ENCODE data around the gene ADGRB3.
"Not testable (repeated sequence)": the region's sequence is repeated elsewhere in the genome, so short reads cannot be mapped to it uniquely, and the experiment has no call there.

The ADGRB3 gene

DNA sequence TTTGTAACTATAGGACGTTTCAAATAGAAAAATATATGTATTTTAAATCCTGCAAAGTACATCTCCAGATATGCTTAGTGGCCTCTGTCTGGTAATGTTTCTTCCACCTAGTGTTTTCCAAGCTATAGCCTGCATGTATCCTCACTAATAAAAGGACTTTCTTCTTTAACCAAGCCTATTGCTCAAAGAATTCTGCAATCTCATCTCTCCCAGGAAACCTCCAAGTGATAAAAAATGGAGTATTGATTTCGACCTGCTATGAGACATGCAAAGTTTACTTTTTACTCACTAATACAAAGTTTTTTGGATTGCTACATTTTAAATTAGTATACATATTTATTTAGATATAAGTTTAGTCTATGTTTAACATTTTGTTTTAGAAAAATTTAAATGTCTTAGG lies 23.3 kb downstream of the ADGRB3 start:
- Histone ChIP-seq H3K9me3 (no peaks in the 10 kb centered on the region), H3K27me3 (no peaks in the 10 kb centered on the region), H3K4me1 (ENCODE audit: control insufficient read depth in 1 of 2, insufficient read depth in 1 of 2, low read depth in 1 of 2, low read length in 1 of 2) (no peaks in the 10 kb centered on the region), H3K27ac (no peak overlapping the region), H3K4me3 (ENCODE audit: low read depth in 1 of 2, low read length in 1 of 2) (no peak overlapping the region), H3K36me3 (no peaks in the 10 kb centered on the region)
- TF ChIP-seq CTCF (IDR thresholded peaks at IDR 0.05): no peak

DNA sequence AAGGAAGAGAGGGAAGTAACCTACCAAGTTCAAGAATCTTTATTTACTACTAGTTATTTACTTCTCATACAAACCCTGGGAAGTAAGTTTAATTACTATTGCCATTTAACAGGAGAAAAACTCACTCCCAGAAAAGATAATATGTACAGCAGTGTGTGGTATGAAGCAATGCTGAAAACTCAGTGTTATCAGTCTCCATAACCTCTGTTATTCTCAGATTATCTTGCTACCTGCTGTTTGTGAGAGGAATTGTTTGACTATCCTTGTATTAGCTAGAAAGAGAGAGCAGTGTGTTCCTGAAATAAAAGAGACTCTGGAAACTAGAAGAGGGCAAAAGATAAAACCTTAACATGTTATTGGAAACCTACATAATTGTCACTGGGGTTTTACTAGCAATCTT lies 38.2 kb downstream of the ADGRB3 start:
- H3K9me3 ChIP-seq: no peaks in the 10 kb centered on the region
- no peak overlapping the region for H3K27ac ChIP-seq
- TF ChIP-seq CTCF (IDR thresholded peaks at IDR 0.05): no peak
- no peaks in the 10 kb centered on the region for H3K36me3 ChIP-seq
- no peaks in the 10 kb centered on the region for H3K27me3 ChIP-seq
- H3K4me3 ChIP-seq (ENCODE audit: low read depth in 1 of 2, low read length in 1 of 2): no peak overlapping the region
- no peaks in the 10 kb centered on the region for H3K4me1 ChIP-seq (ENCODE audit: control insufficient read depth in 1 of 2, insufficient read depth in 1 of 2, low read depth in 1 of 2, low read length in 1 of 2)

GRCh38 chr6:68675548-68675947 lies 40.5 kb downstream of the ADGRB3 start:
- Histone ChIP-seq H3K27ac (no peak overlapping the region), H3K9me3 (no peaks in the 10 kb centered on the region), H3K36me3 (no peaks in the 10 kb centered on the region), H3K27me3 (no peaks in the 10 kb centered on the region), H3K4me3 (ENCODE audit: low read depth in 1 of 2, low read length in 1 of 2) (no peak overlapping the region), H3K4me1 (ENCODE audit: control insufficient read depth in 1 of 2, insufficient read depth in 1 of 2, low read depth in 1 of 2, low read length in 1 of 2) (no peaks in the 10 kb centered on the region)
- no peak for TF ChIP-seq CTCF (IDR thresholded peaks at IDR 0.05)

GRCh38 chr6:68676094-68676493 lies 41.0 kb downstream of the ADGRB3 start:
- not testable (repeated sequence) for H3K4me3 ChIP-seq (ENCODE audit: low read depth in 1 of 2, low read length in 1 of 2); H3K36me3 ChIP-seq; H3K27ac ChIP-seq; H3K4me1 ChIP-seq (ENCODE audit: control insufficient read depth in 1 of 2, insufficient read depth in 1 of 2, low read depth in 1 of 2, low read length in 1 of 2); H3K27me3 ChIP-seq; H3K9me3 ChIP-seq

- H3K27me3 ChIP-seq: no peaks in the 10 kb centered on the region
- H3K36me3 ChIP-seq: no peaks in the 10 kb centered on the region
- no peak for TF ChIP-seq CTCF (IDR thresholded peaks at IDR 0.05)
- H3K4me3 ChIP-seq (ENCODE audit: low read depth in 1 of 2, low read length in 1 of 2): no peak overlapping the region
- H3K9me3 ChIP-seq: no peaks in the 10 kb centered on the region
- H3K27ac ChIP-seq: no peak overlapping the region
- H3K4me1 ChIP-seq (ENCODE audit: control insufficient read depth in 1 of 2, insufficient read depth in 1 of 2, low read depth in 1 of 2, low read length in 1 of 2): no peaks in the 10 kb centered on the region
Measured at GRCh38 chr6:68677058-68677457, 42.0 kb downstream of the ADGRB3 start.

DNA sequence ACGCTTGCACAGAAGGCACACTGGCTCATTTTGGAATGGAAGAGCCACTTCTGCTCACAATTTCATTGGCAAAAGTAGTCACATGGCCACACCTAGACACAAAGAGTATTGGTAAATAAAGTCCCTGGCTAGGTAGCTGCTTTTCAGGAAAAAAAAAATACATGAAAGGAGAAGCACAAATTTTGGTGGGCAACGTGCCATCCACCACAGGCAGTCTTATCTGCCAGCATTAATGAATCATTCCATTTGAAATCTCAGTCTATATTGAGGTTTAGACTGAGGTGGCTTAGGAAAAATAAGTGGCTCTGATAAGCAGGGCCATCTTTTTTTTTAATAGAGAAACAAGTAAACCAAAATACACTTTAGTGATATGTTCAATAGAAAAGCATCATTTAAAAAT lies 44.3 kb downstream of the ADGRB3 start:
- no peaks in the 10 kb centered on the region for H3K9me3 ChIP-seq
- no peaks in the 10 kb centered on the region for H3K27me3 ChIP-seq
- no peaks in the 10 kb centered on the region for H3K4me1 ChIP-seq (ENCODE audit: control insufficient read depth in 1 of 2, insufficient read depth in 1 of 2, low read depth in 1 of 2, low read length in 1 of 2)
- no peak overlapping the region for H3K27ac ChIP-seq
- no peak for TF ChIP-seq CTCF (IDR thresholded peaks at IDR 0.05)
- H3K4me3 ChIP-seq (ENCODE audit: low read depth in 1 of 2, low read length in 1 of 2): no peak overlapping the region
- H3K36me3 ChIP-seq: no peaks in the 10 kb centered on the region

Data from neutrophil (primary cell).